ENCODE results near the gene RNF167.

The RNF167 gene

DNA sequence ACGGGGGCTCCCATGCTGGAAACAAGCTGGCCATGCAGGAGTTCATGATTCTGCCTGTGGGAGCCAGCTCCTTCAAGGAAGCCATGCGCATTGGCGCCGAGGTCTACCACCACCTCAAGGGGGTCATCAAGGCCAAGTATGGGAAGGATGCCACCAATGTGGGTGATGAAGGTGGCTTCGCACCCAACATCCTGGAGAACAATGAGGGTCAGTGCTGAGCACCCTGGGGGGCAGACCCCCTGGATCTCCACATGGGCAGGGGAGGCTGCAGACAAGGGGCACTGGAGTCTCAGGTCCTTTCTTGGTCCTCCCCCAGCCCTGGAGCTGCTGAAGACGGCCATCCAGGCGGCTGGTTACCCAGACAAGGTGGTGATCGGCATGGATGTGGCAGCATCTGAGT is 15.0 kb downstream of the RNF167 start:
- ChIA-PET POLR2A (interaction anchor here (1.2 to 6.6 kb wide), 2 partner anchors 8 to 10 kb away, joined by 3 to 112 read pairs; partner anchors contain the start of gene SPAG7), CTCF (interaction anchor here (0.8 to 2.8 kb wide), 3 partner anchors 11 to 46 kb away, joined by 3 to 16 read pairs (median 3); partner anchors contain the start of gene SPAG7)
- TF ChIP-seq, protein P1, sequence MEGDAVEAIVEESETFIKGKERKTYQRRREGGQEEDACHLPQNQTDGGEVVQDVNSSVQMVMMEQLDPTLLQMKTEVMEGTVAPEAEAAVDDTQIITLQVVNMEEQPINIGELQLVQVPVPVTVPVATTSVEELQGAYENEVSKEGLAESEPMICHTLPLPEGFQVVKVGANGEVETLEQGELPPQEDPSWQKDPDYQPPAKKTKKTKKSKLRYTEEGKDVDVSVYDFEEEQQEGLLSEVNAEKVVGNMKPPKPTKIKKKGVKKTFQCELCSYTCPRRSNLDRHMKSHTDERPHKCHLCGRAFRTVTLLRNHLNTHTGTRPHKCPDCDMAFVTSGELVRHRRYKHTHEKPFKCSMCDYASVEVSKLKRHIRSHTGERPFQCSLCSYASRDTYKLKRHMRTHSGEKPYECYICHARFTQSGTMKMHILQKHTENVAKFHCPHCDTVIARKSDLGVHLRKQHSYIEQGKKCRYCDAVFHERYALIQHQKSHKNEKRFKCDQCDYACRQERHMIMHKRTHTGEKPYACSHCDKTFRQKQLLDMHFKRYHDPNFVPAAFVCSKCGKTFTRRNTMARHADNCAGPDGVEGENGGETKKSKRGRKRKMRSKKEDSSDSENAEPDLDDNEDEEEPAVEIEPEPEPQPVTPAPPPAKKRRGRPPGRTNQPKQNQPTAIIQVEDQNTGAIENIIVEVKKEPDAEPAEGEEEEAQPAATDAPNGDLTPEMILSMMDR (IDR thresholded peaks at IDR 0.05; ENCODE audit: insufficient read depth, low read length, missing control alignments) = no peak
- no peak for DNase-seq (ENCODE audit: low read depth, low spot score)
- H3K4me3 ChIP-seq (ENCODE audit: low read depth, low read length) = no peak overlapping the region

DNA sequence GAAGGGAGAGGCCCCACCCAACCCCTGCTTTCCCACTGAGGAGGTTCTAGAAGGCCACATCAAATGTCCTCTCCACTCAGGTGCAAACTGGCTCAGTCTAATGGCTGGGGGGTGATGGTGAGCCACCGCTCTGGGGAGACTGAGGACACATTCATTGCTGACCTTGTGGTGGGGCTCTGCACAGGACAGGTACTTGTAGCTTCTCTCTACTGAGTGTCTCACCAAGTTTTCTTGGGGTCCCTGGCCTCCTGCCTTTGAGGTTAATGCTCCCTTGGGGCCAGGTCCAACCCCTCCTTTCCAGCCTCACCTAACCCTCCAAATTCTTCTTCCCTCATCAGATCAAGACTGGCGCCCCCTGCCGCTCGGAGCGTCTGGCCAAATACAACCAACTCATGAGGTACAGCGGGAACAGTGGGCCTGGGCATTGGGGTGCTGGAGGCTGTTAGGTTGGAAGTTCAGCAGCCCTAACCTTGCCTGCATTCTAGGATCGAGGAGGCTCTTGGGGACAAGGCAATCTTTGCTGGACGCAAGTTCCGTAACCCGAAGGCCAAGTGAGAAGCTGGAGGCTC is 16.5 kb downstream of the RNF167 start:
- TF ChIP-seq, protein P1 (IDR thresholded peaks at IDR 0.05; ENCODE audit: insufficient read depth, low read length, missing control alignments) = no peak
- H3K4me3 ChIP-seq (ENCODE audit: low read depth, low read length) = no peak overlapping the region
- no peak for DNase-seq (ENCODE audit: low read depth, low spot score)
- POLR2A ChIA-PET = interaction anchor here (1.6 to 2.0 kb wide), 2 partner anchors 8 to 10 kb away, joined by 5 to 9 read pairs; partner anchors contain the start of genes PFN1 and SPAG7
- CTCF ChIA-PET = interaction anchor here (1.1 to 2.8 kb wide), 2 partner anchors 10 to 24 kb away, joined by 3 to 16 read pairs; partner anchors contain the start of gene SPAG7

DNA sequence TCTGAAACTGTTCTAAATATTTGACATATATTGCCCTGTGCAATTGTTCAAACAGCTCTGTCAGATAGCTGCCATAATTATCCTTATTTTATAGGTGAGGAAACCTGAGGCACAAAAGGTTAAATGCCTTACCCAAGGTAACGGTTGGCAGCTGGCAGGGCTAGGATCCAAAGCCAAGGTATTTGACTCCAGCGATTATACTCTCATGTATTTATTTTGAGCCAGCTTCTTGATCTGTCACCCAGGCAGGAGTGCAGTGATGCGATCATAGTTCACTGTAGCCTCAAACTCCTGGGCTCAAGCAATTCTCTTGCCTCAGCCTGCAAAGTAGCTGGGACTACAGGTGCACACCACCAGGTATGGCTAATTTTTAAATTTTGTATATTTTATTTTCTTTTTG is 18.0 kb downstream of the RNF167 start:
- H3K4me3 ChIP-seq (ENCODE audit: low read depth, low read length) = no peak overlapping the region
- POLR2A ChIA-PET = interaction anchor here (1.6 to 2.0 kb wide), 2 partner anchors 9 kb away, joined by 5 to 9 read pairs; partner anchors contain the start of genes PFN1 and SPAG7
- no peak for DNase-seq (ENCODE audit: low read depth, low spot score)
- CTCF ChIA-PET = interaction anchor here (1.1 kb wide), 1 partner anchor 23 kb away, joined by 3 read pairs; no protein-coding TSS in a partner anchor
- TF ChIP-seq, protein P1 (IDR thresholded peaks at IDR 0.05; ENCODE audit: insufficient read depth, low read length, missing control alignments) = no peak

DNA sequence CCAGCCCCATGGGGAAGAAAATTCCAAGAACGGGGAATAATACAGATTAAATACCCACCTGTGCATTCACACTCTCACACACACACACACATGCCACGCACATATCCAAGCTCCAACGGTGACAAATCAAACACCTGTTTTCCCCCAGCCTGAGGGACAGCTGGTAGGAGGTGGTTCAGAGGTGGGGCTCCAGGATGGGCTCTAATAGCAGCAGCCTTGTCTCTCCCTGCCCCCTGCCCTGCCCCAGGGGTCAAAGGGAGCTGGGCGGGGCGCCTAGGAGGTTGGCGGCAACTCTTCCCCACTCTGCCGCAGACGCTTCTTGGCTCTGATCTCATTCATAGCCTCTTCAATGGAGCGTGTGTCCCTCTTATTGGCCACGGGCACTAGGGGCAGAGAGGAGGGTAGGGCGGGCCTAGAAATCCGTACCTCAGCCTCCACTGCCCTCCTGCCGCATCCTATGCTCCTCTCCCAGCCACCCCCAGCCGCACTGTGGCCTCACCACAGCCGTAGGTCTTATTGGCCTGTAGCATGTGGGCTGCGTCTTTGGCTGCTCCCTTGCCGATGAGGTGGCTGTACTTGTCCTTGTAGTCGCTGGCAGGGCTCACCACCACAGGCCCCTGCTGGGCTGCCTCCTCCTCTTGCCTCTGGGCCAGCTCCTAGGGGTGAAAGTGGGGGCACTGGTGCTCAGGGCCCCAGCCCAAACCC is 19.3 kb downstream of the RNF167 start:
- ChIA-PET CTCF (no interaction called here), POLR2A (interaction anchor here (1.3 kb wide), 1 partner anchor 19 kb away, joined by 4 read pairs; the partner anchor contains the start of genes RNF167 and SLC25A11)
- no peak for DNase-seq (ENCODE audit: low read depth, low spot score)
- H3K4me3 ChIP-seq (ENCODE audit: low read depth, low read length) = no peak overlapping the region
- TF ChIP-seq, protein P1 (IDR thresholded peaks at IDR 0.05; ENCODE audit: insufficient read depth, low read length, missing control alignments) = no peak

DNA sequence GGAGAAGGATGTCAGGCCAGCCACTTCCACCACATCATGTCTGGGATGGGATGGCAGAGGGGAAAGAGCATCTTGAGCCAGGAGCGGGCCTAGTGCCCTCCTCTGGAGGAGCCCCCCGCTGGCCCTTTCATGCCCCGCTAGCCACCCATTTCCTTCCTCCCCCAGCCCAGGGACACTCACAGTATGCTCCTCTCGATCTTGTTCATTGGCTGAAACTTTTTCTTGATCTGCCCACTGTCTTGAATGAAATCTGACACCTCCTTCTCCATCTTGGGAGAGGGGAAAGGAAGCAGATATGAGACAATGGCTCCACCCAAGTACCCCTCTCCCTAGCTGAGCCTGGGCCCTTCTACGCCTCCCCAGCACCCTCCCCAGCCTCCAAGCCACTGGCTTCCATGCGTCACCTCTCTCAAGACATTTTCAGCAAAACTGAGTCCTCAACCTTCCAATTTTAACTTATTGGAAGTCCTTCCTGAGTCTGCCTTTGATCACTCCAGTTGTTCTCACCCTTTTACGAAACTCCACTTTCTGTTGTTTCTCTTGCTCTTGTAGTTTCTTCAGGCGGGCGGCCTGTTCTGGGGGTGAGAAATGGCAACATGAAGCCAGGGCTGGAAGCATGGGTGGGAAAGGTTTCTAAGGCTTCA is 20.3 kb downstream of the RNF167 start:
- TF ChIP-seq, protein P1 (IDR thresholded peaks at IDR 0.05; ENCODE audit: insufficient read depth, low read length, missing control alignments) = no peak
- no peak overlapping the region for H3K4me3 ChIP-seq (ENCODE audit: low read depth, low read length)
- CTCF ChIA-PET = no interaction called here
- POLR2A ChIA-PET = interaction anchor here (1.3 kb wide), 1 partner anchor 20 kb away, joined by 4 read pairs; the partner anchor contains the start of genes RNF167 and SLC25A11
- no peak for DNase-seq (ENCODE audit: low read depth, low spot score)

All from AG04449 (cell line).